Thyroid gland (tissue), 4 donors: ENCODE measurements around the gene ESYT2. TPM values are rescaled to one million over a fixed set of nuclear protein-coding genes. Genes with fewer than 3 reads are reported as not detected.

Source experiments
- DNase-seq, 2 donors: peaks; one replicate each; pipeline ENCODE4 v3.0.0-alpha.2; 2019
- H3K27ac ChIP-seq, 3 donors: fragments of 200-600 bp; sonication (generic); 1 replicate in 2 of 3; 2 replicates in 1 of 3; pipeline ENCODE4 v1.5.1; 2016 to 2019; ENCODE audit warnings: mild to moderate bottlenecking in 1 of 3, moderate library complexity in 1 of 3
- H3K27me3 ChIP-seq: fragments of 200-600 bp; sonication (generic); one replicate; pipeline ENCODE4 v1.5.1; 2019
- H3K36me3 ChIP-seq, 2 donors: fragments of 200-600 bp; sonication (generic); one replicate each; pipeline ENCODE4 v1.5.1; 2016 to 2019
- H3K4me1 ChIP-seq, 2 donors: fragments of 200-600 bp; sonication (generic); one replicate each; pipeline ENCODE4 v1.5.1; 2017 to 2019
- H3K4me3 ChIP-seq, 3 donors: fragments of 200-600 bp; sonication (generic); replicated peaks in 1 of 3; 1 replicate in 2 of 3; 2 replicates in 1 of 3; pipeline ENCODE4 v1.5.1; 2016; ENCODE audit warnings: mild to moderate bottlenecking in 1 of 3
- H3K9me3 ChIP-seq: fragments of 200-600 bp; sonication (generic); one replicate; pipeline ENCODE4 v1.5.1; 2017
- CTCF ChIP-seq, 6 experiments: fragments of 200-600 bp in 3 of 6; fragments of 450-650 bp in 3 of 6; sonication (generic) in 3 of 6; IDR thresholded peaks; one replicate each; pipeline ENCODE4 v1.5.1; 2016 to 2019; ENCODE audit warnings: antibody characterized with exemption in 6 of 6, mild to moderate bottlenecking in 2 of 6, inconsistent platforms in 1 of 6, moderate library complexity in 1 of 6
- POLR2A ChIP-seq, 2 donors: fragments of 450-650 bp; IDR thresholded peaks; one replicate each; pipeline ENCODE4 v1.6.1; 2017; ENCODE audit warnings: antibody characterized with exemption in 2 of 2, mild to moderate bottlenecking in 2 of 2, moderate library complexity in 1 of 2
- WGBS, 2 donors: methylation state at CpG; one replicate each; pipeline ENCODE4 v1.1.5; 2017; 5-methylcytosine and 5-hydroxymethylcytosine counted together
- intact Hi-C: fragments of 100-400 bp; cut with DNase I; formaldehyde crosslinking; loops from one replicate; pipeline ENCODE4 v1.15.1; 2023
- total RNA-seq, 4 donors: library from RNA; depleted of rRNA; stranded (reverse); fragments of >200 nt; gene quantifications; one replicate each; pipeline ENCODE4 v1.2.3, GENCODE V29; 2016

Gene ESYT2
- total RNA-seq, 4 donors from 2014 or later: 102 to 123 (median 116) TPM

GRCh38 chr7:158868764-158869410, 39.6 kb upstream of the ESYT2 start:
- TF ChIP-seq POLR2A (IDR thresholded peaks at IDR 0.05): no peak
- no peak for TF ChIP-seq CTCF (IDR thresholded peaks at IDR 0.05)
- Histone ChIP-seq H3K36me3 (peaks cover 0 to 8% of the 10 kb centered on the region in 2 donors), H3K4me1 (peaks cover 8% of the 10 kb centered on the region in 2 donors), H3K9me3 (no peaks in the 10 kb centered on the region), H3K4me3 (no peak overlapping the region), H3K27ac (no peak overlapping the region), H3K27me3 (no peaks in the 10 kb centered on the region)
- DNase-seq: no peak
- intact Hi-C loops: no loop called here
- 80 to 83% methylated on average over 4 to 6 of the region's 7 CpGs for WGBS, 2 donors

GRCh38 chr7:158867214-158867984, 38.1 kb upstream of the ESYT2 start:
- Histone ChIP-seq H3K36me3 (peaks cover 0 to 8% of the 10 kb centered on the region in 2 donors), H3K4me3 (no peak overlapping the region), H3K9me3 (no peaks in the 10 kb centered on the region), H3K27ac (no peak overlapping the region), H3K4me1 (peaks cover 11 to 12% of the 10 kb centered on the region in 2 donors), H3K27me3 (no peaks in the 10 kb centered on the region)
- intact Hi-C loops: no loop called here
- DNase-seq: no peak
- TF ChIP-seq CTCF (IDR thresholded peaks at IDR 0.05) (no peak), POLR2A (IDR thresholded peaks at IDR 0.05) (no peak)
- whole genome bisulfite sequencing, 2 donors: 98 to 99% methylated on average over 23 to 30 of the region's 30 CpGs

GRCh38 chr7:158865977-158866376, 36.7 kb upstream of the ESYT2 start:
- DNase-seq: no peak
- Histone ChIP-seq H3K36me3 (no peaks in the 10 kb centered on the region), H3K9me3 (no peaks in the 10 kb centered on the region), H3K27ac (no peak overlapping the region), H3K27me3 (no peaks in the 10 kb centered on the region), H3K4me1 (peaks cover 11 to 12% of the 10 kb centered on the region in 2 donors), H3K4me3 (no peak overlapping the region)
- intact Hi-C loops: no loop called here
- TF ChIP-seq POLR2A (IDR thresholded peaks at IDR 0.05): no peak
- TF ChIP-seq CTCF (IDR thresholded peaks at IDR 0.05): no peak
- 95 to 96% methylated on average over 4 of the region's 4 CpGs for WGBS, 2 donors

- intact Hi-C loops: no loop called here
- H3K4me3 ChIP-seq: no peak overlapping the region
- peaks cover 11 to 12% of the 10 kb centered on the region in 2 donors for H3K4me1 ChIP-seq
- peak overlapping the region in 1 of 3 donors; percentile 92 for H3K27ac ChIP-seq
- H3K27me3 ChIP-seq: no peaks in the 10 kb centered on the region
- WGBS, 2 donors: 75 to 76% methylated on average over 7 of the region's 7 CpGs
- no peaks in the 10 kb centered on the region for H3K9me3 ChIP-seq
- no peak for TF ChIP-seq CTCF (IDR thresholded peaks at IDR 0.05)
- TF ChIP-seq POLR2A (IDR thresholded peaks at IDR 0.05): no peak
- no peak for DNase-seq
- H3K36me3 ChIP-seq: no peaks in the 10 kb centered on the region
Measured at GRCh38 chr7:158865462-158865922, 36.2 kb upstream of the ESYT2 start.

GRCh38 chr7:158864833-158865232, 35.5 kb upstream of the ESYT2 start:
- Histone ChIP-seq H3K4me1 (peaks cover 11 to 12% of the 10 kb centered on the region in 2 donors), H3K4me3 (no peak overlapping the region)

More at GRCh38 chr7:158864833-158865232, 35.5 kb upstream of the ESYT2 start:
- DNase-seq: no peak
- H3K36me3 ChIP-seq: no peaks in the 10 kb centered on the region
- H3K27ac ChIP-seq: peak overlapping the region; percentile 74 to 92 (median 80)
- H3K27me3 ChIP-seq: no peaks in the 10 kb centered on the region
- H3K9me3 ChIP-seq: no peaks in the 10 kb centered on the region
- intact Hi-C loops: no loop called here
- TF ChIP-seq CTCF (IDR thresholded peaks at IDR 0.05): no peak
- TF ChIP-seq POLR2A (IDR thresholded peaks at IDR 0.05): no peak
- WGBS, 2 donors: 94 to 96% methylated on average over 7 of the region's 7 CpGs
